Activated CD4-positive, CD25-positive, alpha-beta regulatory T cell treated with anti-CD3 and anti-CD28 coated beads, Interleukin-2, amount 50 U/mL, for 72 hours (primary cell): ENCODE data around the gene SYNE2.
"Not testable (repeated sequence)": the region's sequence is repeated elsewhere in the genome, so short reads cannot be mapped to it uniquely, and the experiment has no call there.

Experiments used
- DNase-seq: peaks from one replicate; pipeline ENCODE4 v3.0.0; 2021

The SYNE2 gene

GRCh38 chr14:63972323-63972932, 119.6 kb downstream of the SYNE2 start:
- DNase-seq: no peak

- DNase-seq: no peak
Observed at GRCh38 chr14:63974176-63974575, 121.4 kb downstream of the SYNE2 start.

- no peak for DNase-seq
Observed at GRCh38 chr14:63981569-63981968, 128.8 kb downstream of the SYNE2 start.

- no peak for DNase-seq
Observed at GRCh38 chr14:63982156-63982555, 129.4 kb downstream of the SYNE2 start.

- DNase-seq: no peak
Observed at GRCh38 chr14:63982629-63983028, 129.8 kb downstream of the SYNE2 start.

GRCh38 chr14:63986789-63987533, 134.2 kb downstream of the SYNE2 start:
- no peak for DNase-seq

- no peak for DNase-seq
Observed at GRCh38 chr14:63988579-63988978, 135.8 kb downstream of the SYNE2 start.

- no peak for DNase-seq
Observed at GRCh38 chr14:63991833-63992232, 139.0 kb downstream of the SYNE2 start.

GRCh38 chr14:63992858-63993257, 140.1 kb downstream of the SYNE2 start:
- no peak for DNase-seq

- no peak for DNase-seq
Observed at GRCh38 chr14:63993992-63994391, 141.2 kb downstream of the SYNE2 start.

GRCh38 chr14:63995285-63995684, 142.5 kb downstream of the SYNE2 start:
- DNase-seq: no peak

GRCh38 chr14:63996016-63996415, 143.2 kb downstream of the SYNE2 start:
- no peak for DNase-seq

GRCh38 chr14:63996625-63997220, 143.9 kb downstream of the SYNE2 start:
- DNase-seq: no peak

- no peak for DNase-seq
Observed at GRCh38 chr14:64000749-64001148, 147.9 kb downstream of the SYNE2 start.

GRCh38 chr14:64005822-64006221, 153.0 kb downstream of the SYNE2 start:
- DNase-seq: no peak

- no peak for DNase-seq
Observed at GRCh38 chr14:64008016-64008415, 155.2 kb downstream of the SYNE2 start.

- no peak for DNase-seq
Observed at GRCh38 chr14:64012003-64012402, 159.2 kb downstream of the SYNE2 start.

- no peak for DNase-seq
Observed at GRCh38 chr14:64012720-64013119, 159.9 kb downstream of the SYNE2 start.

- no peak for DNase-seq
Observed at GRCh38 chr14:64025479-64025878, 172.7 kb downstream of the SYNE2 start.

GRCh38 chr14:64026600-64026999, 173.8 kb downstream of the SYNE2 start:
- DNase-seq: no peak

GRCh38 chr14:64035143-64035542, 182.3 kb downstream of the SYNE2 start:
- DNase-seq: no peak

- DNase-seq: not testable (repeated sequence)
Observed at GRCh38 chr14:64037869-64038745, 185.3 kb downstream of the SYNE2 start.

- DNase-seq: no peak
Observed at GRCh38 chr14:64038841-64039542, 186.2 kb downstream of the SYNE2 start.
